ENCODE results near the gene CEACAM18.
A peak's percentile ranks its signal among the peaks of the same experiment; 100 is the strongest.
"Not testable (repeated sequence)": the region's sequence is repeated elsewhere in the genome, so short reads cannot be mapped to it uniquely, and the experiment has no call there.

Gene CEACAM18

DNA sequence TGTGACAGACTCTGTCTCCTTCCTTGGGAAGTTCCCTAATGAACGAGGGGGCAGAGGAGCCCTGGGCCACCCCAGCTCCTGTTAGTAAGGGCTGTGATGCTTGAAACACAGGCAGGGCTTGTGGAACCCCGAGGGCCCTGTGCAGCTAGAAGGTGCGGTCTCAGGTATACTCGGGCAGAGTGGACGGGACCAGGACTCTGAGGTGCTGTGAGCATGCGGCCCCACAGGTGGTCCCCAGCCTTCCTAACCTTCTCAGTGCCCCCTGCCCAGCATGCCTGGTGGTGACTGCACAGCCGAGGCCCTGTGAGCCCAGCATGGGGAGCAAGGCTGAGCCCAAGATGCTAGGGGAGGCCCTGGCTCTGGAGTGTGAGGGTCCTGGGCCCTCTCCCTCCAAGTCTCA is 16.1 kb upstream of the CEACAM18 start:
- DNase-seq: no peak

DNA sequence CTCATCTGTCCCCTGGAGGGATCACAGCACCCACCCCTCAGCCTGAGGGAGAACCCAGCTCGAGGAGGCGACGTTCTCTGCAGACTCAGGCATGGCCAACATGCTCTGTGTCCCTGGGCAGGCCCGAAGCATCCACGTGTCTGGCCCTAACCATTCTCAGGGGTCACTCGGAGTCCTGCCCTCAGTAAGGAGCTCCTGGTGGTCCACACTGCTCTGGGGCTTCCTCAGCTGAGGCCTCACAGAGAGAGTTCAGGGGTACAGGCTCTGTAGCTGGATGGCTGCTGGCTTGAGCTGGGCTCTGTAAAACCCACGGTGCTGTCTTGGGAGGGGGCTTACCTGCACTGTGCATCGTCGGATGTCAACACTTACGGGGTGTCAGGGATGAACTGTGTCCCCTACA is 15.7 kb upstream of the CEACAM18 start:
- no peak for DNase-seq

DNA sequence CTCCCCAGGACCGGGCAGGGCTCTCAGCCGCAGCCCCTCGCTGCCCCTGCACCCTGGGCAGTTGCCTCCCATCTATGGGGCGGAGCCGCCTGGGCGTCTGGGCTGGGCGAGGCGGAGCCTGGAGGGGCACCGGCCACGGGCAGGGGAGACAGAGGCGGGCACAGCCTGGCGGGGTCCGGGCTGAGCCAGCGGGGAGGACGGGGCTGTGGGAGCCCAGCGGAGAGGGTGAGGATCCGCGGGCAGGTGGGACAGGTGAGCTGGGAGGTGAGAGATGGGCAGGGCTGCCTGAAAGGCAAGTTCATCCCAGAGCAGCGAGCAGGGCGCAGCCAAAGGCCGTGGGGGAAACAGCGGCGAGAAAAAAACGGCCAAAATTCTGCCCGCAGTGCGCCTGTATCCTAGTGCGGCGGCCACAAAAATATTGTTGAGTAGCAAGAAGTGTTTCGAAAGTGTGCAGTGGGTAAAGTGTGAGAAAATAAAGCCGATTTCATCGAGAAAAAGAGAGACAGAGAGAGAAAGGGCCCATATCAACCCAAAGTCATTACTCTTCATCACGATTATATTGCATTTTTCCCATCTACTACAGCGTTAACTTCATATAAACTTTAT is 14.3 kb upstream of the CEACAM18 start:
- not testable (repeated sequence) for DNase-seq

DNA sequence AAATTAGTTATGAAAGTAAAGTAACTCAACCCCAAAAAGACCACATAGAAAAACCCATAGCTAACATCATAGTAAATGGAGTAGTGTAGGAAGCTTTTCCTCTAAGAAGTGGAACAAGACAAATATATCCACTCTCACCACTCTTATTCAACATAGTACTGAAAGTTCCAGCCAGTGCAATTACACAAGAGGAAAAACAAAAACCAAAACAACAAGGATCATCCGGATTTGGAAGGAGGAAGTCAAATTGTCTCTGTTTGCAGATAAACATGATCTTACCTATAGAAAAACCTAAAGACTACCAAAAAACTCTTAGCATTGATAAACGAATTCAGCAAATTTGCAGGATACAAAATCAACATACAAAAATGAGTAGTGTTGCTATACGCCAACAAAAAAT is 11.6 kb upstream of the CEACAM18 start:
- DNase-seq: no peak

DNA sequence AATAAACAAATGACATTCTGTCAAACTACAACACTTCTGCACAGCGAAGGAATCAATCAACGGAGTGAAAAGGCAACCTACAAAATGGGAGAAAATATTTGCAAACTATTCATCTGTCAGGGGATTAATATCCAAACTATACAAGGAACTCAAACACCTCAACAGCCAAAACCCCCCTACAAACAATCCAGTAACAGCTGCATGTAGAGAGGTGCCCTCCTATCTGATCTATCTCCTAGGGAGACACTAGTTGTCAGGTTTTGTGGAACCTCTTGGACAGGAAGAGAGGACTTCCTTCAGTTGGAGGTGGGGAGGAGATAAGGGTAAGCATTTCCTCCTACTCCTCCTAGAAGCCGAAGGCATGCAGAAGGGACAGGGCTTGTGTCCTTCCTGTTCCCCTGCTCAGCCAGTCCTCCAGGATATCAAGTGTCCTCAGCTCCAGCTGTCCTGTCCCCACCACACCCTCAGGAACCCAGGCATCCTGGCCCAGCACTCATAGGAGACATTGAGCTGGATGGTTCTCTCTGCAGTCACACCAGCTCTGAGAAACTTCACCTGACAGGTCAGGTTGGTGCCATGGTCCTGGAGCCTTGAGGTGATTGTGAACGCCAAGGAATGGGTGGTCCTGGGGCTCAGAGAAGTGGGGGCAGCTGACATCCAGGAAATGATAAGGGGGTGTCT is 10.3 kb upstream of the CEACAM18 start:
- DNase-seq: peak; percentile 80

DNA sequence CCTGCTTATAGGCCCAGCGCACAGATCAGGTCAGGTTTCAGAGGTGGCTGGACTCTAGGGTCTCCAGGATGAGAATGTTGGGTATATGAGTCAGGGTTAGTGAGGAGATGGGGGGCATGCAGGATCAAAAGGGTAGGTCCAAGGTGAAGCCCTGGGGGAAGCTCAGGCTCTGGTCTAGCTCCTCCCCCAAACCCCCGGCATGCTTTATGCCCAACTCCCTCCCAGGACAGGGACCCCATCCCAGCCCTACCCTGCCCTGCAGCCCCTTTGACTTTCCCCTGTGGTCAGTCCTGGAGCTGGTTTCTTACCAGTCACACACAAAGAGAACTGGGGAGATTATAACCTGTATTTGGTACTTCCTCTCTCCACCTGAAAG is 9.8 kb upstream of the CEACAM18 start:
- no peak for DNase-seq

DNA sequence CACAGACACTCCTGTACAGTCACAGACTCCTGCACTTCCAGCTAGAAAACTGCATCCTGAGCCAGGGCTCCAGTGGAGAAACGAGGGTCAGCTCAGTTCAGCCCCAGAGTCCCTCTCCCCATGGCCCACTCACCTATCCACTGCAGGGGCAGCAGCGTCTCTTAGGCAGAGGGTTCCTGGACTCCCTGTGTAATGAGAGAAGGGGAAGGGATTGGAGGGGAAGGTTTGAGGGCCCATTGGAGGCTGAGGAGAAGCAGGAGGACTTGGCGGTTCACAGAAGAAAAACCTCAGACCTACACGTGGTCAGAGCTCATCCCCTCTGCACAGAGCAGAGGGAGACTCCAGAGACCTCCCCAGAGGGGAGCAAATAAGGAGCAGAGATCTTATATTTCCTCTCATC is 9.2 kb upstream of the CEACAM18 start:
- no peak for DNase-seq

DNA sequence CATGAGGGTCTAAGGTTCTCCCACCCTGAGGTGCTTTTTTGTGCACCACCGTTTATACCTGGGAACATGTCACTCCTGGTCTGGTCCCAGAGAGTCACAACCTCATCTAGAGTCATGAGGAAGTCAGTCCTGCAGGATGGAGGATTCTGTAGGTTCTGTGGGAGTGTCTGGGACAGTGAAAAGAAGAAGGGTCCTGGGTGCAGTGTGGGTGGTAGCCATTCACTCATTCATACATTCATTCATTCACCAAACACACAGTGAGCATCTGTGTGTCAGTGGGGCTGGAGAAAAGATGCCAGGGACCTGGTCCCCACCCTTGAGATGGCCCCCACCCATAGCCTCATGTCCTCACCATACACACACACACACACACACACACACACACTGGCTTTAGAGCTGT is 8.7 kb upstream of the CEACAM18 start:
- DNase-seq: no peak

DNA sequence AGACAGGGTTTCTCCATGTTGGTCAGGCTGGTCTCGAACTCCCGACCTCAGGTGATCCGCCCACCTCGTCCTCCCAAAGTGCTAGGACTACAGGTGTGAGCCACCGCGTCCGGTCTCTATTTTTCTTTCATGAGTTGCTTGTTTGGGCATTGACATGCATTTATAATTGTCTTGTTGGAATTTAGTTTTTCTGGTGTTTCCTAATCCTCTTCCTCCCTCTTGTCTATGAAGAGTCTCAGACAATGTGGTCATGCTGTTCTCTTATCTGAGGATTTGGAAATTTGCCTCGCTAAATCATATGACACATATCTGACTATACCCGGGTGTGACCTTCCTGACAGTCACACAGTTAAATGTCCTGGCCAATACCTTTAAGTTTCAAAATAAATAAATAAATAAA is 7.4 kb upstream of the CEACAM18 start:
- DNase-seq: peak; percentile 86

DNA sequence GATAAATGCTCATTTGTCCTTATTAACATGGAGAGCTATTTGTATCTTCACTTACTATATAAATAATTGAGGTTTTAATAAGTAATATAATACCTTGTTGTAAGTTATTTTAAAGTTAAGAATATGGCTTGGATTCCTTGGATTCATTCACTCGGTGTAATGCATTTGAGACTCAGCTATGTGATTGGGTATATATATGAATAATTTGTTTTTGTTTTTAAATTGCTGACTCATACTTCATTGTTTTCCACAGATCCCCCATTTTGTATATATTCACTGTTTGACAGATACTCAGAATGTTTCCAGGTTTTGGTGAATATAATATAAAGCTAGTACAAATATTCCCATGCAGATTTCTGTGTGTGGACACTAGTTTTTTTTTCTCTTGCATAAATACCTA is 6.8 kb upstream of the CEACAM18 start:
- no peak for DNase-seq

DNA sequence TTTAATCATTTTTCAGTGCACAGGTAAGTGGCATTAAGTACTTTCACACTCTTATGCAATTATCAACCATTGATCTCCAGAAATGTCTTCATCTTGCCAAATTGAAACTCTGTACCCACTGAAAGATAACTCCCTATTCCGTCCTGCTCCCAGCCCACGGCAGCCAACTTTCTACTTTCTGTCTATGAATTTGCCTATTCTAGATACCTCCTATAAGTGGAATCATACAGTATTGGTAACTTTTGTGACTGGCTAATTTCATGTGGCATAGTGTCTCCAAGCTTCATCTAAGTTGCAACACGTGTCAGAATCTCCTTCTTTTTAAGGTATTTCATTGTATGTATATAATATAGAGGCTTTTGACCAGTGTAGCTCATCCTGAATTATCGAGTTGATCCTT is 5.7 kb upstream of the CEACAM18 start:
- no peak for DNase-seq

DNA sequence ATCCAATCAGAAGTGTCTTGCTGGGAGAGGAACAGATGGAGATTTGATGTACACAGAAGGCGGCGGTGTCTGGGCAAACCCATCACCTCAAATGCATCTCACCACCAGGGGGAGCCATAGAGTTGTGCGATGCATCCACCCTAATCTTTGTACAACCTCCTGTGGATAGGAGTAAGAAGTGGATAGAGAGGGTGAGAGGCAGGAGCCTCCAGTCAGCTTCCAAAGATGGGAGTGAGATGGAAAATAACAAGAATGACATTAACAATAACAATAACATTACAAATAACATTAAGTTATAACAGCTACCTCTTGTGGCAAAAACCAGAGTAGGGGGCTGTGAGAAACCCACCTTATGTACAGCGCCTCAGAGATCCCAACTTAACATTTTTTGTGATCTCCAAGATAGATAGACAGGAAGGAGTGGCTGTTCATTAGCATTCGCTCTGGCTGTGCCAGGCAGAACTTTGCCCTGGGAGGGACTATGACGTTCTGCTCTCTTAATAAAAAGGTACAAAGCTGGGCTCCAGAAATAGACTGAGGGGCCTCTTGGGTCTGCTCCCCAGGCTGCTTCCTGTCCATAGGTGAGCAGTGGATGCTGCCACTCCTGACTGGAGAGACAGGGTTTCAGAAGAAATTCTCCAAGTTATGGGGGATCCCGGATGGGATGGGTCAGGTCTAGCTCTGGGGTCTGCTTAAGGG is 5.2 kb upstream of the CEACAM18 start:
- peak; percentile 93 for DNase-seq

DNA sequence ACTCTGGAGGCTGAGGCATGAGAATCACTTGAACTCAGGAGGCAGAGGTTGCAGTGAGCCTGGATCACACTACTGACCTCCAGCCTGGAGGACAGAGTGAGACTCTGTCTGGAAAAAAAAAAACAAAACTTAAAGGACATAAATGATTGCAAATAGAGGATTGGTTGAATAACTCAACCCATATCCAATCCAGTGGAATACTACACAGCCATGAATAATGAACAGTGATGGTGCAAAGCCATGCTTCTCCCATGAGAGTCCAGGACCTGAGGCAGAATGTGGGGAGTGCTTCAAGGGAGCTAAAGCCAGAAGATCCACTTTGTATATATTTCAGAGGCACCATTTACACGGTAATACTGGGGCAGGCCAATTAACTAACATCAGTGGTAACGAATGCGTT is 2.2 kb upstream of the CEACAM18 start:
- DNase-seq: no peak

DNA sequence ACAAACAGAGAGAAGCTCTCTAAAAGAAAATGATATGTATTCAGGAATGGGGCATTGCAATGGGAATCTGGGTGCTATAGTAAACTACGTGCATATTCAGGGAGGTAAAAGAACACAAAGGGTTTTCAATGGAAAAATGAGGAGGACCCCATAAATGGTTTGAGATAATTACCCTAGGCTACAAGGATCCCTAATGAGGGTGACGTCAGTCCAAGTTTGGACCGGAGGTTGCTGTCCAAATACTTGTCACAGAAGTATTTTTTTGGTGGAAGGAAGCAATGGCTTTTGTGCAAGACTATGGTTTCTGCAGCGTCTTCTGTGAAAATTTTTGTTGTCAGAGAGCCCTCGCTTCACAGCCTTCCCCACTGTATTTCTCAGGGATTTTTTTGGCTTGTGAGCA is 995 bp upstream of the CEACAM18 start:
- no peak for DNase-seq

DNA sequence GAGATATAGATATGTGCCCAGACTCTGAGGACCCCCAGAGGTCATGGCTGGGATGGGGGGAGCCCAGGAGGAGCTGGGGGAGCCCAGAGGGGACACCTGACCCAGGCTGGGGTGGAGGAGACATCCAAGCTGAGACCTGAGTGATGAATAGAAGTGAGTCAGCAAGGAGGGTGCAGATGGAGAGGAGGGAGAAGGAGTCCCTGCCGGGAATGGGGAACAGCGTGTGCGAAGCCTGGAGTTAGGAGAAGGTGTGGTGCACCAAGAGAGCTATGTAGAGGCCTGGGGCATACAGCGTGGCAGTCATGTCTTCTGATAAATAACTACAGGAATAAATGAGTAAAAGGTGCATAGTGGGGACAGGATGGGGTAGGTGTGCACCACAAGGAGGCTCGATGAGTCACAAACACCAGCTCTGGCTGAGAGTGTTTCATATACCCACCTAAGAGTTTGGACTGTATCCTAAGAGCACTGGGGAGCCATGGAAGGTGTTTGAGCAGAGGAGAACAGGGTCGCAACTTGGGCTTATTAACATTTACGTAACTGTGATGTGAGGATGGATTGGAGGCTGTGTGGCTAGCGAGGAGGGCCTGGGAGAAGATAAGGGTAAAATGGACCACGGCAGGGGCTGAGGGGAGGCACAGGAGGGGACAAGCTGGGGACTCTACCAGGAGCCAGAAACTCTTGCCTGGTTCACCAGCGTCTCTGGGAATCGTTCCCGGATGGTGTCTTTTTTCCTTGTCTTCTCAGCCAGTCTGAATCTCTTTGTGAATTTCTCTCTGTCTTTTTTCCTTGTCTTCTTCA is 1.4 kb downstream of the CEACAM18 start:
- DNase-seq: no peak

DNA sequence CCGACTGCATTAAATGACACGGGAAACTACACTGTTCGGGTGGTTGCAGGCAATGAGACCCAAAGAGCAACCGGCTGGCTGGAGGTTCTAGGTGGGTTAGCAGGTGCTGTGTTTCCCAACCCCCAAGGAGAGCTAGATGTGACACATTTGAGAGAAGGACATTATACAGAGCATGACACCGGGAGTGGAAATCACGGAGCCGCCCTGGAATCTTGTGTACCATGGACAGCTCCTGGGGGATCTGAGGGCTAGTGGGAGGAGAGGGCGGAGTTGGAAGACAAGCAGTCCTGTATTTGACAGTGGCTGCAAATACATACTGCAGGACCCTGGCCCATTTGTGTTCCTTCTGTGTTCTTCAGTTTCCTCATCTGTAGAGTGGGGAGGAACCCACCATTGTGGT is 2.3 kb downstream of the CEACAM18 start:
- DNase-seq: peak; percentile 77

DNA sequence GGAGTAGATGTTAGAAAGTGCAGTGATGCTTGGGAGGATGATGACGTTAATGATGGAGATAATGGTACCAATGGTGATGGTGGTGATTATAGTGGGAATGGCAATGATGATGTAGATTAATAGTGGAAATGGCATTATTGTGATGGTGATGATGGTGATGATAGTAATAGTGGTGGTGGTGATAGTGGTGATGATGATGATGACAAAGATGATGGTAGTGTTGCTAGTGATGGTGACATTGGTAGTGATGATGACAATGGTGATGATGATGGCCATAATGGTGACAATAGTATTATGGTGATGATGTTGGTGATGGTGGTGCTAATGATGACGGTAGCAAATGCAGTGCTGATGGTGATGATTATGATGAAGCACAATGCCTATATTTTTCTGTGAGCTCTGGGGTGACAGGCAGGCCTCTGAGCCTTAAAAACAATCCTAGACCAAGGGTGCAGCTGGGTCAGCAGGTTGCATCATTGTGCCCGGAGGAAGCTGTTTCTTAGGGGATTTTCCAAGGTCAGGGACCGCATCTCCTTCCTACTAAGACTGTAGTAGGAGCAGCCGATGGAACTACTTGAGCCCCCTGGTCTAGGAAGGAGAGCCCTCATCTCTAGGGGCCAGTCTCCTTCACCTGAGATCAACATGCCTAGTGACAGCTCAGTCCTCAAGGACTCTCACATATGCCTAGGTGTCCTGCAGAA is 7.8 kb downstream of the CEACAM18 start:
- DNase-seq: no peak

DNA sequence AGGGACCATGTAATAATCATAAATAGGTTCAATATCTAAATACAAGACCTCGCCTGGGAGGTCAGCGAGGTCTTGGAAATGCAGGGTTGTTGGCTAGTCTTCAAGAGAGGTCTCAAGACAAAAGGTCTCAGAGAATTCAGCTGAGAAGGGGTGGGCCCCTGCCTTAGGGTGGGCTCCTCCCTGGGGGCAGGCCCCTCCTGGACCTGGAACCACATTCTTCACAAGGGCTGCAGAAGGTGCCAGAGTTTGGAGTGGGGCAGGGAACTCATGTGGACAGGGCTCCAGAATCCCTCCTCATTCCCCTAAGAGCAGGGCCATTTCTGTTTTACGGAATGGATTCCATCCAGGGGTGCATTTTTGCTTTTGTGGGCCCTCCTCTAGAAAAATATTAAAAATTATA is 10.2 kb downstream of the CEACAM18 start:
- no peak for DNase-seq

DNA sequence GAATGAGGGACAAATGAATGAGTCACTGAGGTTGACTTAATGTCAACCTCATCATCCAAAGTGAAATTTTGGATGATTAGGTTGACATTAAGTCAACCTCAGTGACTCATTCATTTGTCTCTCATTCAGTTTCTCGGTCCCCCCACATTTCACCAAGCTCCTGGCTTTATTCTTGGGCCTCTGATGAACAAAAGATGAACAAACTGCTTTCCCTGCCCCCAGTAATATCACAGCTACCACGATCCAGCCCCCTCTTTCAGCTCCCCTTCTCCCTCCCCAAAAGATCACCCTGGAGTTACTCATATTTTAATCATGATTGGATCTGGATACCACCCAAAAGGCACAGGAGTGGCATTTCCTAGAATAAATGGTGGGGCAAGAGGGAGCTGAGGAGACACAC is 10.8 kb downstream of the CEACAM18 start:
- DNase-seq: no peak

DNA sequence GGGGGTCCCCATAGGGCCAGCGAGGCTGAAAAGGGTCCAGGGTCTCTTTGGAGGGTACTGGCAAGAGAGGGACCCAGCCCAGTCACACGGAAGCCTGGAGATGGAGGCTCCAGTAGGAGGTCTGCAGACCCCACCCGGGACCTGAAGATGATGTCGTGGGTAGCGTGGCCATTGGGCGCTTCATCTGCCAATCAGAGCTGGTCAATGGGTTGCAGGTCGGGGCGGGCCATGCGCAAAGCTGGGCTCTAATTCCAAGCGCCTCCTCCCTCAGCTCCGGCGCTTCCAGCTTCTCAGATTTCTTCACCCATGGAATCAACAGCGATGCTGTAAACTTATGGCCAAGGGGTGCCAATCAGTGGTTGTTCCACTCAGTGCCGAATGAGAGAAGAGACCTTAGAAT is 12.3 kb downstream of the CEACAM18 start:
- DNase-seq: no peak

DNA sequence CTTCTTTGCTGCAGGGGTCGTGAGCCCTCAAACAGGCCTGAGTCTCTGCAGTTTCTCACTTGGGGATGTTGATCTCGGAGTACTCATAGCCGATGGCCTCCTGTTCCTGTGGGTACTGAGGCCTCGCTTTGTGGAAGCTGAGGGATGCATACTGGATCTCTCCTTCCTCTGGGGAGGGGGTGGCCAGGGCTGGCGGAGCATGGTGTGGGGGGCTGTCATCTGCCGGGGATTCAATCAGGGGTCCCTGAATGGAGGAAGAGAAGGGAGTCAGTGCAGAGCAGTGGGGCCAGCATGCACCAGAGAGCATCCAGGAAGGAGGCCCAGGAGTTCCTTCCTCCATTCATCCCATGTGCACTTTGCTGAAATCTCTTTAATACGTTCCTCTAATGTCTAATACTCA is 13.2 kb downstream of the CEACAM18 start:
- no peak for DNase-seq

DNA sequence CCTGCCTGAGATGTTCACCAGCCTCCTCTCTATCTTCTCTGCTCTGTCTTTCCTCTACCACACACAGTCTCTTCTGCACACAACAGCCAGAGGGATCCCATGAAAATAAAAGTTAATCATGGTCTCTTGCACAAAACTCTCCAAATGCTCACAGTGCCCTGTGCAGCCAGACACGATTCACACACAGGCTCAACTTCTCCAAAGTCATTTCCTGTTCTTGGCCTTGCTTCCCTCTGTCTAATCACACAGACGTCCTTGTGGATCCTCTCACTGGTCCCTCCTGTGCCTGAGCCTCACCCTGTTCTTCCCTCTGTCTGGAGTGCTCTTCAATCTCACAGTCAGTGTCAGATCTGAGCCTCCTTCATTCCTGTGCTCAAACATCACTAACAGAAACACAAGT is 15.4 kb downstream of the CEACAM18 start:
- DNase-seq: no peak

DNA sequence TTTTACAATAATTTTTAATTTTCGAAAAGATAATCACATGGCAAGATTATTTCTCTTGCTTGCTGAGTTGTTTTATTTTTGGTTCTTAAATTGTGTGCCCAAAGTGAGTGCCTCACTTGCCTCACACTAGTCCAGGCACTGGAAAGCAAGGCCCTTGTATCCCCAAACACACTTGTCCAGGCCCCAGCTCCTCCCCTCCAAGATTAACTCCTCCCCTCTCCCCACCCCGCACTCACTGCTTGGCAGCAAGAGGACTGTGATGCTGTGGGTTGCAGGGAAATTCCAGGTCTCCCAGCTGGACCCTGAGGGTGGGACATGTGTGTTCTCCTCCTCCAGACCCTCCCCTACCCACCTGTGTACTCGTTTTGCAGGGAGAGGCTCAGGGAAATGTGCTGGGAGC is 19.3 kb downstream of the CEACAM18 start:
- no peak for DNase-seq

All from hematopoietic multipotent progenitor cell treated with erythropoietin and hydrocortisone succinate and interleukin-3 and kit ligand, for 4 days (in vitro differentiated cells).